Ovary (tissue), 3 donors: Measurements from ENCODE around the gene C1QB.

Experiments used
- CTCF ChIP-seq, 3 donors: fragments of 450-650 bp in 2 of 3; fragments of 200-600 bp in 1 of 3; IDR thresholded peaks; one replicate each; pipeline versions ENCODE4 v1.5.1 to v1.8.0; 2016 to 2022; ENCODE audit warnings: antibody characterized with exemption in 3 of 3, mild to moderate bottlenecking in 1 of 3
- EP300 ChIP-seq: sonication (generic); formaldehyde crosslinking; IDR thresholded peaks from one replicate; pipeline ENCODE4 v1.6.1; 2017; ENCODE audit warnings: antibody characterized with exemption
- POLR2A ChIP-seq: fragments of 450-650 bp; IDR thresholded peaks from one replicate; pipeline ENCODE4 v1.6.1; 2017; ENCODE audit warnings: antibody characterized with exemption, mild to moderate bottlenecking, moderate library complexity
- donor health status: DM: no; HTN: no; CAD: no.

DNA sequence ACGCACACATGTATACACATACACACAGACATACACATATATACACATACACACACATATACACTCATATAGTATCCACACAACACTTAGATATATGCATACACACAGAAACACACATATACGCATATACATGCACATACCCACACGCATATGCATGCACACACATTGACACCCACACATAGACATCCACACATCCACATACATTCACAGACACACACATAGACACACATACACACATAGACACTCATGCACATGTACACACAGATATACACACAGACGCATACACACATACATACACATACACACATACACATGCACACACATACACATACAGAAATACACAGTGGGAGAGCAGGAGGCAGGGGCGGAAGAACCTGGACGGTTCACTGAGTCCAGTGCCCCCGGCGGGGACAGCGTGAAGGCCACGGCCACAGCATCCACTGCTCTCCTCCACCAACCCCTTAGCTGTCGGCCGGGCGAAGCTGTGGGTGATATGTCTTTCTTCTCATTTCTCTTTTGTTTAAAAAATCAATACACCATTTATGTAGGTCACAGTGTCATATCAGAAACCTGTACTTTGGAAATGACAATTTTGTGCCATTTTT lies 2.8 kb upstream of the C1QB start:
- no peak for TF ChIP-seq CTCF (IDR thresholded peaks at IDR 0.05)
- TF ChIP-seq POLR2A: no peak
- no peak for TF ChIP-seq EP300
